Endometrial microvascular endothelial cells (primary cell): ENCODE results near the gene SPDYE16. TPM values are rescaled to one million over a fixed set of nuclear protein-coding genes. Genes with fewer than 3 reads are reported as not detected.
"Not testable (repeated sequence)": the region's sequence is repeated elsewhere in the genome, so short reads cannot be mapped to it uniquely, and the experiment has no call there.

Experiments
- in situ Hi-C: cut with HindIII; loops from 2 replicates; pipeline ENCODE4 v1.10.0; 2017; ENCODE audit warnings: low sequenced_read_pairs, low pct_unique_long_range_greater_than_20kb; ENCODE audit errors: inconsistent ontology term
- total RNA-seq: library from RNA; depleted of rRNA; stranded (reverse); fragments of >200 nt; gene quantifications from one replicate; pipeline ENCODE4 v1.2.3, GENCODE V29; 2015; ENCODE audit errors: inconsistent ontology term

Gene SPDYE16
- total RNA-seq, 1 donor from 2014 or later: not detected

GRCh38 chr7:76559685-76560084 is 16.6 kb upstream of the SPDYE16 start:
- in situ Hi-C loops: not testable (repeated sequence)

GRCh38 chr7:76551992-76552391 is 8.9 kb upstream of the SPDYE16 start:
- in situ Hi-C loops: not testable (repeated sequence)

- in situ Hi-C loops: not testable (repeated sequence)
These were observed 6.8 kb upstream of the SPDYE16 start for GRCh38 chr7:76549855-76550248.

GRCh38 chr7:76549025-76549854 is 6.1 kb upstream of the SPDYE16 start:
- in situ Hi-C loops: not testable (repeated sequence)

GRCh38 chr7:76531643-76532042 is 11.5 kb downstream of the SPDYE16 start:
- in situ Hi-C loops: not testable (repeated sequence)

- in situ Hi-C loops: not testable (repeated sequence)
These were observed 16.9 kb downstream of the SPDYE16 start for GRCh38 chr7:76526183-76526582.

GRCh38 chr7:76516932-76517331 is 26.2 kb downstream of the SPDYE16 start:
- in situ Hi-C loops: not testable (repeated sequence)

- in situ Hi-C loops: no loop called here
These were observed 27.1 kb downstream of the SPDYE16 start for GRCh38 chr7:76515999-76516443.

- in situ Hi-C loops: no loop called here
These were observed 27.9 kb downstream of the SPDYE16 start for GRCh38 chr7:76514926-76515771.

- in situ Hi-C loops: no loop called here
These were observed 29.0 kb downstream of the SPDYE16 start for GRCh38 chr7:76513817-76514799.

- in situ Hi-C loops: no loop called here
These were observed 29.9 kb downstream of the SPDYE16 start for GRCh38 chr7:76512941-76513816.

GRCh38 chr7:76511911-76512885 is 30.9 kb downstream of the SPDYE16 start:
- in situ Hi-C loops: not testable (repeated sequence)

GRCh38 chr7:76511200-76511910 is 31.7 kb downstream of the SPDYE16 start:
- in situ Hi-C loops: not testable (repeated sequence)

- in situ Hi-C loops: no loop called here
These were observed 32.9 kb downstream of the SPDYE16 start, which contains the start of gene UPK3B for GRCh38 chr7:76509931-76510877. TSS of gene UPK3B (plus strand) at chr7:76510552. CDS start at chr7:76510653, 101 bp downstream.
